ENCODE results near the gene EPN1. TPM values are rescaled to one million over a fixed set of nuclear protein-coding genes. Genes with fewer than 3 reads are reported as not detected.

Gene EPN1
- total RNA-seq, 1 donor from 2014 or later: 91.9 TPM

DNA sequence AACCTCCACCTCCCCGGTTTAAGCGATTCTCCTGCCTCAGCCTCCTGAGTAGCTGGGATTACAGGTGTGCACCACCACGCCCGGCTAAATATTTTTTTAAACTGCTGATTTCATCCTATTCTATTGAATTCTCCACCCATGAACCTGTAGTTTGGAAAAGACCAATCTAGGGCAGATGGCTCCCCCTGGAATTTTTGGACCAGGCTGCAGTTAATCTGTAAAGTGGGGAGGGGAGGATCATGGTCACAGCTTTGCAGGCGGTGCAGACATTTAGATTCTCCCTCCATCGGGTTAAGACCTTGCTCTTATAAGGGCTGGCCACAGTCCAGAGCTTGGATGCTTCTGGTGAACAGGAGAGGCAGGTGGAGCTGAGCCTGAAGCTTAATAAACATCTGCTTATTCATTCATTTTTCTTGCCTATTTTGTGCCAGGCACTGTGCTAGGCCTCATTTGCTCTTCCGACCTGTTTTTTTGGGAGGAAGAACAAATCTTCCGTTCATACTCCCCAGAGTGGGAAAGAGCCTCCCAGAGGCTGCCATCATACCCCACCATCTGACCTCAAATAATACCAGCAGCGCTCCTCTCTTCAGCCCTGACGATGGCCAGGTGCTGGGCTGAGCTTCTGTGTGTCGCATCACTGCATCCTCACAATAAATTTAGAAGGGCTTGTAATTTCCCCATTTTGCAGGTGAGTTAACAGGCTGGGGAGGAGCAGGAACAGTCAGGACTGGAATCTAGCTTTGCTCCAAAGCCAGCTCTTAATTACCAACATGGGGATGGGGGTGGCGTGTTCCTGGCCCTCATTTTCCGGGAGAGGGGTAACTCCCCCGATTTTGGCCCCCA, 27.9 kb upstream of the EPN1 start:
- ATAC-seq: no peak

DNA sequence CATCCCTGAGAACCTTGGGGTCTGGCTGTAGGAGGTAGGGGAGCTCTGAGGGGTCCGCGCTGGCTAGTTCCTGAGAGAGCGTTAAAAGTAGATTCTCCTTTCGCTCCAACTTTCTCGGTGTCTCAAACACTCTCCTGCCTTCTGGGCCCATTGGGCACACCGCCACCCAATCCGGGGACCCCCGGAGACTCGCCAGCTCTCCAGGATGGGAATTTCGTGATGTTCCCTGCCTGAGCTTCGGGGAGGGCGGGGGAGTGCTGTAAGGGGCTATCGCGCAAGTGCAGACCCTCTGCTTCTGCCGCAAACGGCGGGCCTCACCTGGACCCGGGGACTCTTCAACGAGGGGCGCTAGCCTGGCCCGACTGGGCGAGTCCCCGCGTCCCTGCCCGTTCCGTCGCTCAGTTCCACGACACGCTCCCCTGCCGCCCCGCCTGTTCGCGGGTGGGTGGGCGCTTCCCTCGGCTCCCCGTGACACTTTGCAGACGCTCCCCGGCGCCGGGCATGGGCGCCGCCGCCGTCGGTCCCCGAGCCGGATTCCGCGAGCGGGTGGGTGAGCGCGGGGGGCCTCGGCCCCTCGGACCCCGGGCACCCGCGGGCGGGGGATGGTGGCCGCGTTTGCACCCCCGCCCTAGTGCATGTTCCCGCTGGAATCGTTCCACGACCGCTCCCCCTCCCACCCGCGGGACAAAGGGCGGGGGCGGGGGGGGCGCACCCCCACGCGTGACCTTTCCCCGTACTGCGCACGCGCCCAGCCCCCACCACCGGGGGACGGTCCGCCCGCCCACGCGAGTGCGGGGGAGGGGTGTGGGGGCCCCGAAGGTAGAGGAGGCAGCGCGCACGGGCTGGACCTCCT, 27.1 kb upstream of the EPN1 start, which contains the start of gene CCDC106:
Gene CCDC106 (plus strand): TSS at position 481 of the 853 bp plus-strand sequence. CDS start 835 bp downstream, outside the sequence.
- peak; percentile 21 for ATAC-seq

DNA sequence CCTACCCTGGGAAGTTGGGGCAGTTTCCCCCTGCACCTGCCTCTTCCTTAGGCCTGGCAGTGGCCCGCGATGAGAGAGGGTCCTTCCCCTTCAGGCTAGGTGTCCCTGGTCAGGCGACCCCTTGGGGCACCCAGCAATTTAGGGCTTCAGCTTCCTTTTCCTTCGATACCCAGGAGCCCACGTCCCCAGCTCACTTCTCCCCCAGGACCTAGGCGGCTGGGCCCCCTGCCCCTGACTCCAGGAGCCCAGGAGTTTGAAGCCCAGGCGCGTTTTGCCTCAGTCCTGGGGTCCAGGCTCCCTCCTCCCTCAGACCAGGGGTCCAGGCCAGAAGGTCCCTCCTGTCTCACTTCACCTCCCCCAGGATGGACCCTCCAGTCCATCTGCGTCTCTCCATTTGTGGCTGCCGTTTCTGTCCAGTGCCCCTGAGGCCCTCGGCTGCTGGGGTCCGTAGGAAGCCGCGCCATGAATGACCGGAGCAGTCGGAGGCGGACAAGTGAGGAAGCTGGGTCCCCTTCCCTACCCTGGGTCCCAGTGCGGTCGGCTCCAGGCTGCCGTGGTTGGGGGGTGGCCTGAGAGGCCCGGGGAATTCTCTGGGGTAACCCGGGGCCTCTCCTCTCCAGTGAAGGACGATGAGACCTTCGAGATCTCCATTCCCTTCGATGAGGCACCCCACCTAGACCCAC, 26.3 kb upstream of the EPN1 start:
- ATAC-seq: no peak

DNA sequence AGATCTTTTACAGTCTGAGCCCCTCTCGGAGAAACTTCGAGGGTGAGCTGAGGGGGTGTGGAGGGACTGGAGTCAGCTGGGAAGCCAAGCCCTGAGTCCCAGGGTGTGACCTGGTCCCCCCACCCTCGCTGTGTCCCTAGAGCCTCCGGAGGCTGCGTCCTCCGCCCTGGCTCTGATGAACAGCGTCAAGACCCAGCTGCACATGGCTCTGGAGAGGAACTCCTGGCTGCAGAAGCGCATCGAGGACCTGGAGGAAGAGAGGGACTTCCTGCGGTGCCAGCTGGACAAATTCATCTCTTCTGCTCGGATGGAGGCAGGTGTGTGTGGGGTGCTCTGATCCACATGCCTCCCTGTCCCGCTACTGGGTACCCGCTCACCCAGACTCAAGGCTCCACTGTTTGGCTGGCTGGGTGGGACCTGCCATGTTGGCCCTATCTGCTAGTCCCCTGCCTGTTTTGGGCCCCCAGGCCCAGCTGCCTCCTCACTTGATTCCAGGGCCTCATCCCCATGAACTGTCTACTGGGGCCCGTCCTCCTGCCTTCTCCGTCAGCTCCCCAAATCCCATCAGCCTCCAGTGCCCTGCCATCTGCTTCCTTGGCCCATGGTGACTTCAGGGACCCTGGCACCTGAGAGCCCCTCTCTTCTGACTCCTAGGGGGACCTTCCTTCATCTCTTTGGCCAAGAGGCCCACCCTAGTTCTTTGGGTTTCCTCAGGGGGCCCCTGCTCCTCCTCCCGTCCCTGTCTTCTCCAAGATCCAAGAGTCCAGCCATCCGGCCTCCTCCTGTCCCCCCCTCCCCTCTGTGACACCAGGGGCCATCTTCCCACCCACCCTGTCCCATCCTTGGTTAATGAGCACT, 25.5 kb upstream of the EPN1 start:
- ATAC-seq: no peak

DNA sequence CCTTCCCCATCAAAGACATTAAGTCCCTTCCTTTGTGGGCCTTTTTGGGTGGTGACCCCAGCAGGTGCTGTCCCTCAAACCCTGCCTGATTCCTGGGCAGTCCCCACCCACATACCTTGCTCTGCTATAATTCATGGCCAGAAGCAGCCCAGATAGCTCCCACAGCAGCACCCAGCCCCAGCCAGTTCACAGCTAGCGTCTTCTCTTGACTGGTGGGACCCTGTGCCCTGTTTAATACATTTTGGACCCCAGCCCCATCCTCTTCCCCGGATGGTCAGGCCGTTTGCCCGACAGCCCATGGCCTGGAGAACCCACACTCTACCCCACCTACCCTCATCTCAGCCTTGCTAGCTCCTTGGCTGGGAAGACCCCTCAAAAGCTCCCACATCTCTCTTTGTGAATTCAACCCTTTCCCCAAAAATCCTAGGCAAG, 24.9 kb upstream of the EPN1 start:
- no peak for ATAC-seq

DNA sequence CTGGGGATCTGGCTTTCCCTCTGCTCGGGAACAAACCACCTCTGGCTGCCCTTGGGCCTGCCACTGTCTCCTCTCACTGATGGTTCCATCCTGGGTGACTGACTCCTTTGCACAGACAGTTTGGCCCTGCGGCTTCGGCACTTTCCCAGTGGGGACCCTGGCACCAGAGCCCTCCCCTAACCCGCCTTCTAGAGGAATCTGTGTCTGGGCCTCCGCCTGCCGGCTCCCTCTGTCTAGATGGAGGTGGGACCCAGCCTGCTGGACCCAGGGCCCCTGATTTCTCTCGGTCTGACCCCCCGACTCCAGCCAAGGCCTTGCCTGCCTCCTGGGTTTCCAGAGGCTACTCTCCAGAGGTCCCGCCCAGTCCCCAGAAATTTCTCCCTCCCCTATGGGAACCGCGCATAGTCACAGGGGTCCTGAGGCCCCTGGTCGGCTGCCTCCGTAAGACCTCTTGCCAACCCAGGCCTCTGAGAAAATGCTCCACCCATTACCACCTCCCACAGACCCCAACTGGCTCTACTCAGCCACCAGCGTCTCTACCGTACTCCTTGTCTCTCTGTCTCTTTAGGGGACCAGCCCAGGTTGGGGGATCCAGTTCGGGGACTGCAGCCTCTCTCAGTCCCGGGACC, 24.3 kb upstream of the EPN1 start:
- ATAC-seq: no peak

DNA sequence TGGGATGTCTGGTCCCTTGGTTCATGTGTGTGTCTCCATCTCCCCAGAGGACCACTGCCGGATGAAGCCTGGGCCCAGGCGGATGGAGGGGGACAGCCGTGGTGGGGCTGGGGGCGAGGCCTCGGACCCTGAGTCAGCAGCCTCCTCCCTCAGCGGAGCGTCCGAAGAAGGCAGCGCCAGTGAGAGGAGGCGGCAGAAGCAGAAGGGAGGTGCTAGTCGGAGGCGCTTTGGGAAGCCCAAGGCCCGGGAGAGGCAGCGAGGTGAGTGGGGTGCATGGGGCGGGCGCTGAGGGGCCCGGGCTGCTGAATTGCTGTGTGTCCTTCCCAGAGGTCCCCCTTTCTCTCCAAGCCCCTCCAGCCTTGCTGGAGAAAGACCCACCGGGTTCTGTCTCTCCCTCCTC, 23.8 kb upstream of the EPN1 start:
- no peak for ATAC-seq

DNA sequence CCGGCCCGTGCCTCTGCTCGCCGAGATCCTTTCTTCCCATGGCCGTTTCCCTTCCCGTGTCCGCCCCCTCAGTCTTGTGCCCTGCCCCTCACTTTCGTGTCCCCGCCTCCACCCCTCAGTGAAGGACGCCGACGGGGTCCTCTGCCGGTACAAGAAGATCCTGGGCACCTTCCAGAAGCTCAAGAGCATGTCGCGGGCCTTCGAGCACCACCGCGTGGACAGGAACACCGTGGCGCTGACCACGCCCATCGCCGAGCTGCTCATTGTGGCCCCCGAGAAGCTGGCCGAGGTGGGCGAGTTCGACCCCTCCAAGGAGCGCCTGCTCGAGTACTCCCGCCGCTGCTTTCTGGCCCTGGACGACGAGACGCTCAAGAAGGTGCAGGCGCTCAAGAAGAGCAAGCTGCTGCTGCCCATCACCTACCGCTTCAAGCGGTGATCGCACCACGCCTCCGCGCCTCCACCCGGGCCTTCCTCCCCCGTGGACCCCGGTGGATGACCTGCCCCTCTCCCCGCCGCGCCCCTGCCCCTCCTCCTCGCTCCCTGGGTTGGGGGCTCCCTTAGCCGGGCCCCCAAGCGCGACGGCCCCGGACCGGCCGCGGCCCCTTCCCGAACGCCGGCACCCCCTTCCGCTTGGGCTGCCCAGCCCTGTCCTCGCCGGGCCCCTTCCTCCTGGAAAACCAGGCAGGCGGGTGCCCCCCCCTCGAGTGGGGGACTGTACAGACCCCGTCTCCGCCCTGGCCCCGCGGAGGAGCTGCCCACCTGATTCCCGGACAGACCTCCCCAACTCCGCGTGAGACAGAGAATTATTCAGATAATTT, 22.5 kb upstream of the EPN1 start:
- ATAC-seq: no peak

DNA sequence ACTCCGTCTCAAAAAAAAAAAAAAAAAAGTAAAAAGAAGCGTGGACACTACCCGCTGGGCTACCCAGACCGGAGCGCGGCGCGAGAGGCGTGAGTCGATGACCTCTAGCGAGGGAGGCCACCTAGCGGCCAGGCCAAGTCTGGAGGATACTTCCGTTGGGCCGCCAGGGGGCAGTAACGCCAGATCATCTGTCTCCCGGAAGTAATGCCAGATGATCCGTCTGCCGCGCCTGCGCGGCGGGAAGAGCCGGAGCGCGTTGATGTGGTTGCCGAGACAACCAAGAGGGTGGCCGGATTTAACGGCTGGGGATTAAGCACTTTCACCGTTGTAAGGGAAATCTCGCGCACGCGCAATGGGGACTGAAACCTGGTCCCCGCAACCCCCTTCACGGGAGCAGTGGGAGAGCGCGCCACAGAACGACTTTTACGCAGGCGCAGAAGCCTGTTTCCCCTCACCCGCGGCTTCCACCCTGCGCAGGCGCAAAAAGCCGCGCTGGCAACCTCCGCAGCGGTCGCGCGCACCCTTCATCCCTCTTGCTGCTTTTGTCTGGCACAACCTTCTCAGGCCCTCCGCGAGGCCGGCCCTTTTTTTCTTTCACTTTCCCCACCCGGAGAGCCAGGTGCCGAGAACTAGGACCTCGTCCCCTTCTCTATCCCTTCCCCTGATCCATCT, 21.2 kb upstream of the EPN1 start:
- ATAC-seq: peak; percentile 70

DNA sequence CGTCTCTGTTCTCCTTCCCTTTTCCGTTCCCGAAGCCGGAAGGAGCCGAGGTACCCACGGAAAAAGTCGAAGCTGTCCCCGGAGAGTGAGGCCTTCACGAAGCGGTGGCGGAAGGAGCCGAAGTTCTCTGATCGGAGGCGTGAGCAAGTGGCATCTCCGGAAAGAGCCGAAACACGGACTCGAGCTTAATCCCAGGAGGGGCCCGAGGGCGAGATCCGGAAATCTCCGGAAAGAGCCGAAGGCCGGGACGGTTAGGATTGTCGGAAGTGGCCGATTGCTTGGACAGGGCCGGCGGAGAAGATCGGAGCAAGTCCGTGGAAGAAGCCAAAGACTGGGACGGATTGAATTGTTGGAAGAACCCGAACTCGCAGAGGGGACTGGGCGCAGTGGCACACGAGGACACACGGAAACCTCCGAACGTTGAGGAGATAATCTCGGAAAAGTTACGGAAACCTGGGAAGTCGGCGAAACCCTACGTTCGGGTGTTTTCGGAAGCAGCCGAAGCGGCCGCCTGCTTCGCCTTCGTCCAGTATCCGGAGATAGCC, 20.6 kb upstream of the EPN1 start:
- ATAC-seq: peak; percentile 84

DNA sequence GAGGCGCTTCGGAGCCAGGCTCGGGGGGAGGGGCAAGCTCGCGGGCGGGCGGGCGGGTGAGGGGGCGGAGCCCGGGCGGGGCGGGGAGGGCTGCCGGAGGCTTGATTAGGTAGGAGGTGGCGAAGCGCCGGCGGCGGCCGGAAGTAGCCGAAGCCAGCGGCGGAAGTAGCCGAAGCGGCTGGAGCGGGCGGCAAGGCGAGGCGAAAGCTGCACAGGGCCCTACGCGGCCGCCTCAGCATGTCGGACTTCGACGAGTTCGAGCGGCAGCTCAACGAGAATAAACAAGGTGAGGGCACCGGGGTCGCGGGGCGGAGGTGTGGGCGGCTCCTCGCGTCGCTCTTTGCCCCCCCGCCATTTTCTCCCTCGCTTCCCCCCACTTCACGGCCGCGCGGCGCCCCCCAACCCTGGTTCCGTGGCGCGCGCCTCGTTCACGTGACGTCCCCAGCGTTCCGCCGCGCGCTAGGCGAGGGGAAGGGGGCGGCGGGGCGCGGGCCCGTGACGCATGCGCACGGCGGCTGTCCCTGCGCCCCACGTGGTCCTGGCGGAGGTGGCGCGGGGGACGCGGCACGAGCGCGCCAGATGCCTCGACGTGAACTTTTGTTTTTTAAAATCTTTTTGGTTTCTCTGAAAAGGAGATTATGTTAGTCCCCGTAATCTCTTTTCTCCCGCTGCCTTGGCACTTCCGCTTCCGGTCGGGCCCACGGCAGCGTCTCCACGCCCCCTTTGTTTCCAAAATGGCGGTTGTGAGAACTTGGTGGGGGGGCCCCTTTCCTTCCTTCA, 20.0 kb upstream of the EPN1 start, which contains the start of gene U2AF2:
Gene U2AF2 (plus strand): TSS at position 168 of the 780 bp plus-strand sequence. CDS start 70 bp downstream, at position 238.
- peak; percentile 71 for ATAC-seq

DNA sequence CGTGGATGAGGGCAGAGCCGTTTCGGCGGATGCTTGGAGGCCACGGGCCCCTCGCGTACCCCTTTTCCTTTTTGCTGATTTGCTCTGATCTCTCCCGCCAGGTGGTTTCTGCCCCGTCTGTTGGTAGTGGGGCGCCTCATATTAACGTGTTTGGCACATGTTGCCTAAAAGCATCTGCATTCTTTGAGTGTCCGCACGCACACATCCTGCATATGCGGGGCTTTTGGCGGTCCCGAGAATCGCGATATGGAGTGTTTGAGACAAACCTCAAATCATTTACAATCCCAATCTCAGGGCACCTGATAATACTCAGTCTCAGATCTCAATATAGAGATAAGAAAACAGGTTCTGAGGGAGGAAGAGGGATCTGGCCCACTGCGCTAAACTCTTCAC, 19.4 kb upstream of the EPN1 start:
- no peak for ATAC-seq

DNA sequence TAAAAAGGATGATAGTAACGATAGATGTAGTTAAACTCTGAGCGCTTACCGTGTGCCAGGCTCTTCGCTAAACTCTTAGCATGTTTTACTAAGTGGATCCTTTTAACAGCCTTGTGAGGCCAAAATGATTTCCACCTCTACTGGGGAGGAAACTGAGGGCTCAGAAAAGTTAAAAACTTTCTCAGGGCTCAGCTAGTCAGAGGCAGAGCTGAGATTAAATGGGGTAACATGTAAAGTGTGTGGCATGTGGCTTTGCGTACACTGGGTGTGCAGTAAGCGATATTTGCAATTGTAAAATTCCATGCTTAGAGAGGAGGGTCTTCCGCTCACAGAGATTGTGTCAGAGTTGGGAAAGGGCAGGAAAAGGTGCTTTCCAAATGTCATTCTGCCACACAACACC, 18.5 kb upstream of the EPN1 start:
- ATAC-seq: no peak

DNA sequence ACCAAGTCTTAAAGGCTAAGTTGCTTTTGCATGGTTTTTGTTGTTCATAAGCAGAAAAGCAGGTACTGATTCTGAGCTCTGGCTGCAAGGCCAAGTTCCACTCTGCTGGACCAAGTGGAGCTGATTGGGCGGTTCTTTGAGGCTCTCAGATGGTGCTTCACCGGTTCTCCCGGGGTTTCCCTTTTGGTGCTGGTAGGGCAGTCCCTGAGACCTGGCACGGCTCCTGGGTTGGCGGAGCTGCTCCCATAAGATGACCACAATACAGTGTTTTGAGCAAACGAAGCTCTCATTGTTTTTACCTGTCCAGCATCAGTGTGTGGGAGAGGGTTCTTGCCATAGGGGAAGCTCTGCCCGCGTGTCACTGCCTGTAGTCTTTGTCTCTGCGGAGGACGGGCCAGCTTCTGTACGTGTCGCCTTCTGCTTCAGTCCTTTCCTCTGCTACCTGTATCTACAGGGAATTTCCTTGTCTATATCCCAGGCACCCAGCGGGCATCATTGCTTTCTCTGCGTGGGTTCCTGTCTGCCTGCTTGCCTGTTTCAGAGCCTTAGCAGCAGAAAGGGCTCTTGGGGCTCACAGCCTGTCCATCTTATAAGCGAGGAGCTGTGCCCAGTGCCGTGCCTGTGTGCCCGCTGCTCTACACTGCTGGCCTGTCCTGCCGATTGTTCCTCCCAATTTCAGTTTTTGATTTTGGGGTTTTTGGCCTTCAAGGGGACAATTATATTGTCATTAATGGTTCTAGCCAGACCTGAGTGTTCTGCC, 17.9 kb upstream of the EPN1 start:
- no peak for ATAC-seq

DNA sequence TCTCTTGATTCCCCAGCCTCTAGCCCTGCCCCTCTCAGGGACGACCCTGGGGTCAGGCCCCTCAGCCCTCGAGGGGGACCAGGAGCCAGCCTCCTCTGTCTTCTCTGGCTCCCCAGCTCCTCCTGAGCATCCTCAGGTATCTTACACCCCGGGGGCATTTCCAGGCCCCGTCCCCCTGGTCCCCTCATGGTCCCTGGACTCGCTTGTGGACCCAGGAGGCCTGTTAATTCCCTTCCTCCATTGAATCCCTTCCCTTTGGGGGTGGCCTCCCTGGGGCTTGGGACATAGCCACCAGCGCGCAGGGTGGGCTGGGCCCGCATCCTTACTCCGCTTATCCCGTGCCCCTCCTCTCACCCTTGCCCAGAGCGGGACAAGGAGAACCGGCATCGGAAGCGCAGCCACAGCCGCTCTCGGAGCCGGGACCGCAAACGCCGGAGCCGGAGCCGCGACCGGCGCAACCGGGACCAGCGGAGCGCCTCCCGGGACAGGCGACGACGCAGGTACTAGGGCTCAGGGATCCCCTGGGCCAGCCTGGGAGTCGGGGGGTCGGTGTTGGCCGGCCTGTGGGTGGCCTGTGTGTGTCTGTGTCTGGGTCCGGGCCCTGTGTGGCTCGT, 16.1 kb upstream of the EPN1 start:
- ATAC-seq: no peak

DNA sequence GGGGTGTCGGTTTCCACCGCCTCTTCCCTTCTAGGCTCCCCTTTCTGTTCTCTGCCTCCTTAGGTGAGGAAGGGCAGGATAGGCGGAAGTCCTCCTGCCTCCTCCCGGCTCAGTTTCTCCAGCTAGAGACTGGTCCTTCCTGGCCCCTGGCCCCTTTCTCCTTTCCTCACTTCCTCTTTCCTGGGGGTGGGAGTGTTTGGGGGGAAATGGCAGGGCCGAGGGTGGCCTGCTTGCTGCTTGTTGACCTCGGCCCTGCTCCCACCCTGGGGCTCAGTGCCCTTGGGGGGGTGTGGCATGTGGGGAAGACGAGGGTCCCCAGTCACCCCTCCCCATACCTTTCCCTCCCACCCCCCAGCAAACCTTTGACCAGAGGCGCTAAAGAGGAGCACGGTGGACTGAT, 15.2 kb upstream of the EPN1 start:
- no peak for ATAC-seq

DNA sequence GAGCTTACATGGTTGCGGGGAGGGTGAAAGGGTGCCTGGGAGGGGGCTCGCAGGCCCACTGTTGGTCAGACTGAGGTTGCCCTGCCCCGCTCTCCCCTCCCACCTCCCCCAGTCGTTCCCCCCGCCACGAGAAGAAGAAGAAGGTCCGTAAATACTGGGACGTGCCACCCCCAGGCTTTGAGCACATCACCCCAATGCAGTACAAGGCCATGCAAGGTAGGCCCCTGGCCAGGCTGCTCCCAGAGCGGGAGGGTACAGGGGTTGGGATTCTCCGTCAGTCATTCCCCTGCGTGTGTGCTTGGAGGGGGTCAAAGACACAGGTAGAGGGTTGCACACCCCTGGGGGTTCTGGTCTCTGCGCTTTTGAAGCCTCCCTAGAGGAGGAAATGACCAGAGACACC, 14.6 kb upstream of the EPN1 start:
- ATAC-seq: no peak

DNA sequence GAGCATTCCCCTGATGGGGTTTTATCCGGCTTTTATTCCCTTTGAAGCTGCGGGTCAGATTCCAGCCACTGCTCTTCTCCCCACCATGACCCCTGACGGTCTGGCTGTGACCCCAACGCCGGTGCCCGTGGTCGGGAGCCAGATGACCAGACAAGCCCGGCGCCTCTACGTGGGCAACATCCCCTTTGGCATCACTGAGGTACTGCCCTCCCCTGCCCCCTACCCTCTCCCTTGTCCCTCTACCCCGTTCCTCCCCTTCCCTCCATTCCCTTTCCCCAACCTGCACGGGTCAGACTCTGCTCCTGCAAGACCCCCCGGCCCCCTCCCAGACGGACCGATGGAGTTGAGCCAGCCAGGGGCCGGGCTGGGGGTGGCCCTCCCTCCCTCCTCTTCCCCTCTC, 14.0 kb upstream of the EPN1 start:
- ATAC-seq: no peak

All from esophagus mucosa (tissue), 1 donor.